C4-2B (cell line): ENCODE data around the gene PRMT2.
"Not testable (repeated sequence)": the region's sequence is repeated elsewhere in the genome, so short reads cannot be mapped to it uniquely, and the experiment has no call there.

Experiments
- CTCF ChIP-seq: fragments of 450-650 bp; conservative IDR thresholded peaks from 2 replicates; pipeline ENCODE4 v1.5.1; 2017; ENCODE audit warnings: mild to moderate bottlenecking
- ZFX ChIP-seq: fragments of 450-650 bp; IDR thresholded peaks from 2 replicates; pipeline ENCODE4 v1.6.1; 2017

GRCh38 chr21:46630915-46631314 lies 4.6 kb upstream of the PRMT2 start:
- TF ChIP-seq CTCF, ZFX: not testable (repeated sequence)
